ENCODE data around the gene NPTN.
"Not testable (repeated sequence)": the region's sequence is repeated elsewhere in the genome, so short reads cannot be mapped to it uniquely, and the experiment has no call there.

NPTN gene

DNA sequence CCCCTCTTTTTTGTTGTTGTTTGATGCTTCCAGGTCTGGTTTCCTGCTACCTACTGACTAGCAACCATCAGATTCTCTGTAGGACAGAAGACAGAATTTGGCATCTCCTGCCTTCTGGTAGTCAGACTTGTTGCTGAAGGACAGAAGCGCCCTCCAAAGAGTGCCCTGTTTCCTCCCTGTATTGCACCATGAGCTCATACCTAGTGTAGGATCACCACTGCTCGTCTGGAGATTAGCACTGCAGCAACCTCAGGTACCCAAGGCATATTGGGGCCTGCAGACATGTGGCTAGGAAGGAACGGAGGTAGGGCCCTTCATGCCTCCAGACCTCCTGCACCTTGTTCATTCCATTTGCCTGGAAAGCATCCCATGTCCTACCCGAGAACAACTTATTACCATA is 78.1 kb downstream of the NPTN start:
- peaks cover 4% of the 10 kb centered on the region for H3K4me1 ChIP-seq (ENCODE audit: insufficient read depth, insufficient read length)
- H3K9ac ChIP-seq (ENCODE audit: insufficient read length, low read depth): no peak overlapping the region
- no peaks in the 10 kb centered on the region for H3K9me3 ChIP-seq (ENCODE audit: insufficient read depth, low read length)
- no peak for TF ChIP-seq YY1 (IDR thresholded peaks at IDR 0.05; ENCODE audit: insufficient read depth, insufficient read length)
- no peak for TF ChIP-seq SUZ12 (IDR thresholded peaks at IDR 0.05; ENCODE audit: extremely low read depth, insufficient read depth, insufficient read length)
- TF ChIP-seq ZNF274 (IDR thresholded peaks at IDR 0.05; ENCODE audit: low read depth, low read length): no peak
- DNase-seq (ENCODE audit: low read depth, low spot score): no peak
- H3K4me3 ChIP-seq (ENCODE audit: insufficient read length, low read depth): no peak overlapping the region
- H3K36me3 ChIP-seq (ENCODE audit: insufficient read depth, insufficient read length, low read length): peaks cover 38% of the 10 kb centered on the region
- H3K27me3 ChIP-seq (ENCODE audit: insufficient read depth, insufficient read length): no peaks in the 10 kb centered on the region

GRCh38 chr15:73550190-73550589 is 83.0 kb downstream of the NPTN start:
- no peaks in the 10 kb centered on the region for H3K9me3 ChIP-seq (ENCODE audit: insufficient read depth, low read length)
- peaks cover 3% of the 10 kb centered on the region for H3K36me3 ChIP-seq (ENCODE audit: insufficient read depth, insufficient read length, low read length)
- TF ChIP-seq SUZ12 (IDR thresholded peaks at IDR 0.05; ENCODE audit: extremely low read depth, insufficient read depth, insufficient read length): no peak
- TF ChIP-seq ZNF274 (IDR thresholded peaks at IDR 0.05; ENCODE audit: low read depth, low read length): no peak
- no peak for TF ChIP-seq YY1 (IDR thresholded peaks at IDR 0.05; ENCODE audit: insufficient read depth, insufficient read length)
- H3K9ac ChIP-seq (ENCODE audit: insufficient read length, low read depth): no peak overlapping the region
- H3K27me3 ChIP-seq (ENCODE audit: insufficient read depth, insufficient read length): no peaks in the 10 kb centered on the region
- no peak overlapping the region for H3K4me3 ChIP-seq (ENCODE audit: insufficient read length, low read depth)
- no peak for DNase-seq (ENCODE audit: low read depth, low spot score)
- H3K4me1 ChIP-seq (ENCODE audit: insufficient read depth, insufficient read length): peaks cover 3% of the 10 kb centered on the region

GRCh38 chr15:73548925-73549324 is 84.3 kb downstream of the NPTN start:
- H3K4me3 ChIP-seq (ENCODE audit: insufficient read length, low read depth); H3K4me1 ChIP-seq (ENCODE audit: insufficient read depth, insufficient read length); DNase-seq (ENCODE audit: low read depth, low spot score); H3K36me3 ChIP-seq (ENCODE audit: insufficient read depth, insufficient read length, low read length); H3K9ac ChIP-seq (ENCODE audit: insufficient read length, low read depth); H3K9me3 ChIP-seq (ENCODE audit: insufficient read depth, low read length); H3K27me3 ChIP-seq (ENCODE audit: insufficient read depth, insufficient read length): not testable (repeated sequence)

DNA sequence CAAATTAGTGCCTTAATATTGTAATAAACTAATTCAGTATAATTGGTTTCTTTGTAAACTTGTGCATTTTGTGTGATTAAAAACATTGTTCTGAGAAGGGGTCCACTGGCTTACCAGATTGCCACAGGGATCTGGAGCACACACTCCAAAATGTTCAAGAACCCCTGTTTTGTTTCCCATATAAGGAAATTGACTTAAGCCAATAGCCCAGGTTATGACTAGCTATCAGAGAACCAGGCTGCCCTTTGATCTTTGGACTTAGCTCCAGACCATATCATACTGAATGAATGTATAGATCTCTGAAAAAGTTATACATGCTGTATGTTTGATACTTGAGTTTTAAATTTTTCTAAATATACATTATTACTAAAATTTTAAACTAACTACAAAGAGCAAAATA is 91.7 kb downstream of the NPTN start:
- Histone ChIP-seq H3K36me3 (ENCODE audit: insufficient read depth, insufficient read length, low read length) (no peaks in the 10 kb centered on the region), H3K4me3 (ENCODE audit: insufficient read length, low read depth) (no peak overlapping the region), H3K9ac (ENCODE audit: insufficient read length, low read depth) (no peak overlapping the region), H3K27me3 (ENCODE audit: insufficient read depth, insufficient read length) (no peaks in the 10 kb centered on the region), H3K9me3 (ENCODE audit: insufficient read depth, low read length) (no peaks in the 10 kb centered on the region), H3K4me1 (ENCODE audit: insufficient read depth, insufficient read length) (no peaks in the 10 kb centered on the region)
- DNase-seq (ENCODE audit: low read depth, low spot score): no peak
- no peak for TF ChIP-seq ZNF274 (IDR thresholded peaks at IDR 0.05; ENCODE audit: low read depth, low read length)
- TF ChIP-seq YY1 (IDR thresholded peaks at IDR 0.05; ENCODE audit: insufficient read depth, insufficient read length): no peak
- no peak for TF ChIP-seq SUZ12 (IDR thresholded peaks at IDR 0.05; ENCODE audit: extremely low read depth, insufficient read depth, insufficient read length)

GRCh38 chr15:73540161-73540560 is 93.0 kb downstream of the NPTN start:
- no peaks in the 10 kb centered on the region for H3K36me3 ChIP-seq (ENCODE audit: insufficient read depth, insufficient read length, low read length)
- no peak overlapping the region for H3K4me3 ChIP-seq (ENCODE audit: insufficient read length, low read depth)

DNA sequence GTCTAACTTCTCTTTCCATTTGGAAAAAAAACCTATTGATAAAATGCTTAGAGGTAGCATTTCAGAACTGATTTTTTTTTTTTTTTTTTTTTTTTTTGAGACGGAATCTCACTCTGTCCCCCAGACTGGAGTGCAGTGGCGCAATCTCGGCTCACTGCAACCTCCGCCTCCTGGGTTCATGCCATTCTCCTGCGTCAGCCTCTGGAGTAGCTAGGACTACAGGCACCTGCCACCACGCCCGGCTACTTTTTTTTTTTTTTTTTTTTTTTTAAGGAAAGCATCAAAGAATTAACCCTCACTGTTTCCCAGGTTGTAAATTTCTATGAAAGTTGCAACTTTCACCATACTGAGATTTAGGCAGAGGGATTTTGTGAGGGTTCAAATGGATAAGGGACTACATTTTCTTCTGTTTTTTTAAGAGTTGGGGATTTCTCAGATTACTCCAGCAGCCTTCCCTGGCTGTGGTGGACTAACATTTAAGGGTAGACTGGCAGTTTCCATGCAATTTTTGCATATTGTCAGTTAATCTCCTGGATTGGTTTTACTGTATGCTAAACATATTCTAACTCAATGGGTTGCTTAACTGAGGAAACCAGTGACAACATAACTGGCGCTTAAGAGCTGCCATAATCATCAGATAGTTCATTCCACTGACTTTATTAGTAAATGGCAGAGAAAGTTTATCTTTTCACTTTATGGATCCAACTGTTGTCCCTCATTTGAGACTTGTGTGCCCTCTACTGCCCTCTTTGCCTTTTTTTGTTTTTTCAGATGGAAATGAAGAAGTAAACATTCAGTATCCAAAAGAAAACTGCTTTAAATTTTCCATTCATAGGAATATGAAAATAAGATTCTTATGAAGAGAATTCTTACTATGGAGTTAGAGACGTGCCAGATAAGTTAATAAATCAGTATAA is 93.7 kb downstream of the NPTN start:
- Histone ChIP-seq H3K9me3 (ENCODE audit: insufficient read depth, low read length) (no peaks in the 10 kb centered on the region), H3K4me1 (ENCODE audit: insufficient read depth, insufficient read length) (no peaks in the 10 kb centered on the region), H3K9ac (ENCODE audit: insufficient read length, low read depth) (no peak overlapping the region), H3K36me3 (ENCODE audit: insufficient read depth, insufficient read length, low read length) (no peaks in the 10 kb centered on the region), H3K4me3 (ENCODE audit: insufficient read length, low read depth) (no peak overlapping the region), H3K27me3 (ENCODE audit: insufficient read depth, insufficient read length) (no peaks in the 10 kb centered on the region)
- no peak for TF ChIP-seq YY1 (IDR thresholded peaks at IDR 0.05; ENCODE audit: insufficient read depth, insufficient read length)
- no peak for TF ChIP-seq SUZ12 (IDR thresholded peaks at IDR 0.05; ENCODE audit: extremely low read depth, insufficient read depth, insufficient read length)
- no peak for TF ChIP-seq ZNF274 (IDR thresholded peaks at IDR 0.05; ENCODE audit: low read depth, low read length)
- DNase-seq (ENCODE audit: low read depth, low spot score): no peak

More at GRCh38 chr15:73540161-73540560, 93.0 kb downstream of the NPTN start:
- DNase-seq (ENCODE audit: low read depth, low spot score): no peak
- TF ChIP-seq ZNF274 (IDR thresholded peaks at IDR 0.05; ENCODE audit: low read depth, low read length) (no peak), SUZ12 (IDR thresholded peaks at IDR 0.05; ENCODE audit: extremely low read depth, insufficient read depth, insufficient read length) (no peak), YY1 (IDR thresholded peaks at IDR 0.05; ENCODE audit: insufficient read depth, insufficient read length) (no peak)
- Histone ChIP-seq H3K27me3 (ENCODE audit: insufficient read depth, insufficient read length) (no peaks in the 10 kb centered on the region), H3K9me3 (ENCODE audit: insufficient read depth, low read length) (no peaks in the 10 kb centered on the region), H3K9ac (ENCODE audit: insufficient read length, low read depth) (no peak overlapping the region), H3K4me1 (ENCODE audit: insufficient read depth, insufficient read length) (no peaks in the 10 kb centered on the region)

GRCh38 chr15:73538563-73539211 is 94.5 kb downstream of the NPTN start:
- H3K27me3 ChIP-seq (ENCODE audit: insufficient read depth, insufficient read length): no peaks in the 10 kb centered on the region
- H3K36me3 ChIP-seq (ENCODE audit: insufficient read depth, insufficient read length, low read length): no peaks in the 10 kb centered on the region
- no peaks in the 10 kb centered on the region for H3K4me1 ChIP-seq (ENCODE audit: insufficient read depth, insufficient read length)
- H3K9ac ChIP-seq (ENCODE audit: insufficient read length, low read depth): no peak overlapping the region
- no peak overlapping the region for H3K4me3 ChIP-seq (ENCODE audit: insufficient read length, low read depth)
- no peak for DNase-seq (ENCODE audit: low read depth, low spot score)
- no peaks in the 10 kb centered on the region for H3K9me3 ChIP-seq (ENCODE audit: insufficient read depth, low read length)
- no peak for TF ChIP-seq YY1 (IDR thresholded peaks at IDR 0.05; ENCODE audit: insufficient read depth, insufficient read length)
- TF ChIP-seq ZNF274 (IDR thresholded peaks at IDR 0.05; ENCODE audit: low read depth, low read length): no peak
- TF ChIP-seq SUZ12 (IDR thresholded peaks at IDR 0.05; ENCODE audit: extremely low read depth, insufficient read depth, insufficient read length): no peak
